Measurements from ENCODE around the gene PITRM1. TPM values are rescaled to one million over a fixed set of nuclear protein-coding genes. Genes with fewer than 3 reads are reported as not detected.
A peak's percentile ranks its signal among the peaks of the same experiment; 100 is the strongest.

Gene PITRM1
- total and polyA plus RNA-seq, 8 donors: 68.1 to 85.6 (median 71.8) TPM

GRCh38 chr10:3149918-3150317 is 22.7 kb downstream of the PITRM1 start:
- TF ChIP-seq CTCF (IDR thresholded peaks at IDR 0.05): no peak
- peaks cover 4 to 100% of the 10 kb centered on the region in 2 donors for H3K36me3 ChIP-seq

GRCh38 chr10:3148994-3149393 is 23.6 kb downstream of the PITRM1 start:
- ATAC-seq (no peak), DNase-seq (peak in 1 of 4 donors; percentile 55)
- Histone ChIP-seq H3K4me3 (no peak overlapping the region), H3K27ac (no peak overlapping the region), H3K36me3 (peaks cover 1 to 100% of the 10 kb centered on the region in 2 donors), H3K4me1 (no peaks in the 10 kb centered on the region), H3K27me3 (no peaks in the 10 kb centered on the region), H3K9me3 (no peaks in the 10 kb centered on the region)
- intact Hi-C loops (cut with DNase I): no loop called here
- TF ChIP-seq CTCF (IDR thresholded peaks at IDR 0.05): no peak

More at GRCh38 chr10:3149918-3150317, 22.7 kb downstream of the PITRM1 start:
- no peaks in the 10 kb centered on the region for H3K27me3 ChIP-seq
- no peaks in the 10 kb centered on the region for H3K4me1 ChIP-seq
- H3K27ac ChIP-seq: no peak overlapping the region
- peak in 1 of 4 donors; percentile 61 for DNase-seq
- no peak for ATAC-seq
- H3K4me3 ChIP-seq: no peak overlapping the region
- no peaks in the 10 kb centered on the region for H3K9me3 ChIP-seq
- intact Hi-C loops (cut with DNase I): no loop called here

- no peak for ATAC-seq
- peaks cover 0 to 100% of the 10 kb centered on the region in 2 donors for H3K36me3 ChIP-seq
Measured at GRCh38 chr10:3148041-3148440, 24.5 kb downstream of the PITRM1 start.

GRCh38 chr10:3147117-3147820 is 25.3 kb downstream of the PITRM1 start:
- H3K9me3 ChIP-seq: no peaks in the 10 kb centered on the region
- H3K36me3 ChIP-seq: peaks cover 0 to 100% of the 10 kb centered on the region in 2 donors
- DNase-seq (peak in 1 of 4 donors; percentile 70), ATAC-seq (no peak)
- H3K4me3 ChIP-seq: no peak overlapping the region
- no peaks in the 10 kb centered on the region for H3K4me1 ChIP-seq
- H3K27ac ChIP-seq: no peak overlapping the region
- intact Hi-C loops (cut with DNase I): no loop called here
- no peak for TF ChIP-seq CTCF (IDR thresholded peaks at IDR 0.05)
- no peaks in the 10 kb centered on the region for H3K27me3 ChIP-seq

More at GRCh38 chr10:3148041-3148440, 24.5 kb downstream of the PITRM1 start:
- no peak for DNase-seq
- H3K4me3 ChIP-seq: no peak overlapping the region
- intact Hi-C loops (cut with DNase I): no loop called here
- TF ChIP-seq CTCF (IDR thresholded peaks at IDR 0.05): no peak
- no peaks in the 10 kb centered on the region for H3K27me3 ChIP-seq
- H3K9me3 ChIP-seq: no peaks in the 10 kb centered on the region
- H3K4me1 ChIP-seq: no peaks in the 10 kb centered on the region
- H3K27ac ChIP-seq: no peak overlapping the region

- ATAC-seq (no peak), DNase-seq (no peak)
- no peak overlapping the region for H3K4me3 ChIP-seq
- H3K27me3 ChIP-seq: no peaks in the 10 kb centered on the region
- H3K36me3 ChIP-seq: peaks cover 0 to 100% of the 10 kb centered on the region in 2 donors
- no peaks in the 10 kb centered on the region for H3K4me1 ChIP-seq
- TF ChIP-seq CTCF (IDR thresholded peaks at IDR 0.05): no peak
- no peaks in the 10 kb centered on the region for H3K9me3 ChIP-seq
- intact Hi-C loops (cut with DNase I): no loop called here
- no peak overlapping the region for H3K27ac ChIP-seq
Measured at GRCh38 chr10:3146289-3146688, 26.3 kb downstream of the PITRM1 start.

Data from left lung (tissue), 10 donors.